ENCODE results near the gene GDF10. TPM values are rescaled to one million over a fixed set of nuclear protein-coding genes. Genes with fewer than 3 reads are reported as not detected.

The GDF10 gene
- total and polyA plus RNA-seq, 2 donors (not counting 3 experiments of a cell fraction or from before 2014, with no cell fraction given): not detected

- Histone ChIP-seq H3K9me3 (replicated peaks; ENCODE audit: control insufficient read depth, insufficient read depth, low read length) (no peaks in the 10 kb centered on the region), H3K4me2 (ENCODE audit: insufficient read depth, low read length) (no peak overlapping the region), H3K36me3 (ENCODE audit: control insufficient read depth in 2 of 2, extremely low read depth in 1 of 2, insufficient read depth in 2 of 2, low read length in 2 of 2) (no peaks in the 10 kb centered on the region), H4K20me1 (replicated peaks; ENCODE audit: control insufficient read depth, extremely low read depth, insufficient read depth, low read length) (no peaks in the 10 kb centered on the region), H3K4me1 (ENCODE audit: control insufficient read depth, extremely low read depth, insufficient read depth, low read length) (no peaks in the 10 kb centered on the region), H3K27me3 (ENCODE audit: control insufficient read depth in 2 of 2, insufficient read depth in 2 of 2, low read length in 2 of 2) (no peaks in the 10 kb centered on the region), H3K9ac (replicated peaks; ENCODE audit: extremely low read depth, insufficient read depth, low read length) (no peak overlapping the region), H3K9me1 (replicated peaks; ENCODE audit: control insufficient read depth, extremely low read depth, insufficient read depth, low read length) (no peaks in the 10 kb centered on the region), H3K4me3 (replicated peaks in 1 of 3; ENCODE audit: insufficient read depth in 1 of 3, low read depth in 1 of 3, low read length in 3 of 3) (no peak overlapping the region), H2AFZ (ENCODE audit: low read depth, low read length) (no peak overlapping the region), H3K27ac (ENCODE audit: insufficient read depth, low read depth, low read length) (no peak overlapping the region), H3K79me2 (ENCODE audit: control insufficient read depth, insufficient read depth, low read length) (no peaks in the 10 kb centered on the region)
- dilution Hi-C loops (cut with MboI; ENCODE audit: extremely low pct_ligation_motif_present, low sequenced_read_pairs): no loop called here
- ChIA-PET POLR2A (no interaction called here), CTCF (no interaction called here)
- no TSS peak for BruUV-seq (replicated peaks)
- DNase-seq (ENCODE audit: low read depth, low spot score) (no peak), FAIRE-seq (no peak)
- TF ChIP-seq MAX (IDR thresholded peaks at IDR 0.05; ENCODE audit: insufficient read depth, insufficient read length): no peak
- TF ChIP-seq EZH2 (IDR thresholded peaks at IDR 0.05; ENCODE audit: borderline replicate concordance, low read depth, low read length, severe bottlenecking): no peak
- TF ChIP-seq CTCF (IDR thresholded peaks at IDR 0.05; ENCODE audit: extremely low read depth in 1 of 2, insufficient read depth in 1 of 2, low read depth in 1 of 2, low read length in 2 of 2): no peak
- intact Hi-C loops (cut with micrococcal nuclease): no loop called here
Measured at GRCh38 chr10:47253030-47253637, 46.9 kb upstream of the GDF10 start.

GRCh38 chr10:47253651-47254375 lies 46.2 kb upstream of the GDF10 start:
- no peaks in the 10 kb centered on the region for H3K36me3 ChIP-seq (ENCODE audit: control insufficient read depth in 2 of 2, extremely low read depth in 1 of 2, insufficient read depth in 2 of 2, low read length in 2 of 2)
- H3K4me1 ChIP-seq (ENCODE audit: control insufficient read depth, extremely low read depth, insufficient read depth, low read length): no peaks in the 10 kb centered on the region
- no peaks in the 10 kb centered on the region for H3K27me3 ChIP-seq (ENCODE audit: control insufficient read depth in 2 of 2, insufficient read depth in 2 of 2, low read length in 2 of 2)
- FAIRE-seq: no peak
- intact Hi-C loops (cut with micrococcal nuclease) (no loop called here), dilution Hi-C loops (cut with MboI; ENCODE audit: extremely low pct_ligation_motif_present, low sequenced_read_pairs) (no loop called here)
- H3K79me2 ChIP-seq (ENCODE audit: control insufficient read depth, insufficient read depth, low read length): no peaks in the 10 kb centered on the region
- no peak overlapping the region for H3K9ac ChIP-seq (replicated peaks; ENCODE audit: extremely low read depth, insufficient read depth, low read length)
- H3K4me2 ChIP-seq (ENCODE audit: insufficient read depth, low read length): no peak overlapping the region
- H3K27ac ChIP-seq (ENCODE audit: insufficient read depth, low read depth, low read length): no peak overlapping the region
- ChIA-PET POLR2A (no interaction called here), CTCF (no interaction called here)
- H3K4me3 ChIP-seq (replicated peaks in 1 of 3; ENCODE audit: insufficient read depth in 1 of 3, low read depth in 1 of 3, low read length in 3 of 3): no peak overlapping the region
- H3K9me1 ChIP-seq (replicated peaks; ENCODE audit: control insufficient read depth, extremely low read depth, insufficient read depth, low read length): no peaks in the 10 kb centered on the region
- no peak for DNase-seq (ENCODE audit: low read depth, low spot score)
- TF ChIP-seq CTCF (IDR thresholded peaks at IDR 0.05; ENCODE audit: extremely low read depth in 1 of 2, insufficient read depth in 1 of 2, low read depth in 1 of 2, low read length in 2 of 2): no peak
- TF ChIP-seq POLR2AphosphoS5 (IDR thresholded peaks at IDR 0.05; ENCODE audit: insufficient read depth, low read depth, low read length): no peak
- TF ChIP-seq MYC (IDR thresholded peaks at IDR 0.05; ENCODE audit: low read depth, low read length): no peak
- TF ChIP-seq EZH2 (IDR thresholded peaks at IDR 0.05; ENCODE audit: borderline replicate concordance, low read depth, low read length, severe bottlenecking): no peak
- no peak for TF ChIP-seq FOS (IDR thresholded peaks at IDR 0.05; ENCODE audit: borderline replicate concordance, insufficient read depth, low read length)
- TF ChIP-seq JUN (IDR thresholded peaks at IDR 0.05; ENCODE audit: borderline replicate concordance, insufficient read depth, insufficient read length, low read depth): no peak
- TF ChIP-seq POLR2A (IDR thresholded peaks at IDR 0.05; ENCODE audit: low read depth, low read length): no peak
- TF ChIP-seq MAX (IDR thresholded peaks at IDR 0.05; ENCODE audit: insufficient read depth, insufficient read length): no peak
- no peak for TF ChIP-seq GATA2 (IDR thresholded peaks at IDR 0.05; ENCODE audit: insufficient read depth, insufficient read length, low read depth, low read length)
- no peaks in the 10 kb centered on the region for H4K20me1 ChIP-seq (replicated peaks; ENCODE audit: control insufficient read depth, extremely low read depth, insufficient read depth, low read length)
- H3K9me3 ChIP-seq (replicated peaks; ENCODE audit: control insufficient read depth, insufficient read depth, low read length): no peaks in the 10 kb centered on the region
- H2AFZ ChIP-seq (ENCODE audit: low read depth, low read length): no peak overlapping the region
- no TSS peak for BruUV-seq (replicated peaks)
